Measurements from ENCODE around the gene AEN. TPM values are rescaled to one million over a fixed set of nuclear protein-coding genes. Genes with fewer than 3 reads are reported as not detected.

The AEN gene
- total RNA-seq, 2 experiments from 2014 or later: 32.7 to 33.5 TPM

DNA sequence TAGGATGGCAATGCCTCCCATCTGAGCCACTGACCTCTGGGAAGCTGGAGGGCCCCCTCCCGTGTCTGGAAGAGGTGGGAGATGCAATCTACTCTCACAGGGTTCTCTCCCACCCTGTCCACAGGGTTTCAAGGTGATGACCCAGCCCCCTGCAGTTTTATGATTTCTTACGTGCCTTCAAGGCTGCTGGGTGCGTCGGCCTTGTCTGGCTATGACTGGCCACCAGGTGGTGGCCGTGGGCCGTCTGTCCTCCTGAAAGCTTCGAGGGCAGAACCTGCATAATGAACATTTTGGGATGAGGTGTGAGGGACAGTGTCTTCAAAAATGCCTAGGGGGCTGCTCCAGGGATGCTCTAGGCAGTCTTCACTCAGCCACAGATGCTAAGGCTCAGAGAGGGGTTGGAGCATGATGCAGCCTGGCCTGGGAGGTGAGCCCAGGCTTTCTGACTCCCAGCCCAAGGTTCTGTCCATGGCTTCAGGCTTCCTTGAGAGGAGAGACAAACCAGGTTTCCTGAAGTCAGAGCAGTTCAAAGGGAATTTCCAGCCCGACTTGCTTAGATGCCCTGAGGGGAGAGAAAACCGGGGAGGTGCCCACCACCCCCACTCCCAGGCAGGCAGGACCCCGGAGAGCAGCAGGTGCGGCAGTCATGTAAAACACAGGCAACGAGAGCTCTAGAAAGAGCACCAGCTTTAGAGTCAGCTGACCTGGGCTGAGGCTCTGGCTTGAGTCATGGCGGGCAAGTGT is 36.4 kb downstream of the AEN start:
- DNase-seq: no peak
- POLR2A ChIA-PET: interaction anchor here (0.7 kb wide), 1 partner anchor 33 kb away, joined by 3 read pairs; no protein-coding TSS in a partner anchor
- no peaks in the 10 kb centered on the region for H3K9me3 Mint-ChIP-seq
- CTCF ChIA-PET: interaction anchor here (1.3 kb wide), 1 partner anchor 33 kb away, joined by 4 read pairs; no protein-coding TSS in a partner anchor
- no peak overlapping the region for H3K27ac Mint-ChIP-seq
- peaks cover 27% of the 10 kb centered on the region for H3K36me3 Mint-ChIP-seq (ENCODE audit: low read depth)
- no peak overlapping the region for H3K4me3 Mint-ChIP-seq
- H3K27me3 Mint-ChIP-seq: no peaks in the 10 kb centered on the region
- H3K4me1 Mint-ChIP-seq: peaks cover 17% of the 10 kb centered on the region

DNA sequence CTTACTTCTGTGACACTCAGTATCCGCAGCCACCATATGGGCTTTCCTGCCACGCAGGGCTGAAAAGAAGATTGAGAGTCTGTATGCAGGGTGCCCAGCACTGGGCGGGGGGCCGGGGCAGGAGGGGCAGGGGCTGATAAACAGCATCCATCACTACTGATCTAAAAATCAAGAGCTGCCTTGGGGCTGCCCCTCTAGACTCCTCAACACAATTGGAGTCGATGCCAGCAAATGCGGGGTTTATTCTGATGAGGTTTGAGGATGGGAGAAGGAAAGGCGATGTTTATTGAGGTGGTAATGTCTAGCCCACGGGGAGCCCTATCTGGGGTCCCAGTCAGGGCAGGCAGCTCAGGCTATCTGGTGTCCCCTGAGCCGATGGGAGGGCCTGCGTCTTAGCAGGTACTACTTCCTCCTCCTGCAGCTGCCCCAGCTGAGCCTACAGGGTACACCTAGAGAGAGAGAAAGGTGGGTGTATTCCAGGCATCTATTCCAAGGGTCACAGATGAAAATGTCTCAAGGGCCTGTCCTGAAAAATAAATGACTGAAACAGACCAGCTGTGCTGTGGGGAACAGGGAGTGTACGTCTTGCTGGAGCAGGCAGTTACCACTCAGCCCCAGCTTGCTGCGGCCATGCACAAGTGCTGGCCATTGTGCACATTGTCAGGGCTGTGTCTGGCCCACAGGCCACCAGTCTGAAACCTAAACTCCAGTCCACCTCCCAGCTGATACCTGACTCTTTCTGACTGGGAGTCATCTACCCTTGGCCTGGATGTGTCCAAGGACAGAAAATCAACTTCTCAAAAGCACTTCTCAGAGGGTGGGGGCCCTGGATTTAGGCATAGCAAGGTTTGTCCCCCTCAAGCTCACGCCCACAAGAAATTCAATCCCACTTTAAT is 37.2 kb downstream of the AEN start:
- CTCF ChIA-PET: interaction anchor here (0.8 to 1.3 kb wide), 2 partner anchors 34 kb away, joined by 3 to 4 read pairs; no protein-coding TSS in a partner anchor

DNA sequence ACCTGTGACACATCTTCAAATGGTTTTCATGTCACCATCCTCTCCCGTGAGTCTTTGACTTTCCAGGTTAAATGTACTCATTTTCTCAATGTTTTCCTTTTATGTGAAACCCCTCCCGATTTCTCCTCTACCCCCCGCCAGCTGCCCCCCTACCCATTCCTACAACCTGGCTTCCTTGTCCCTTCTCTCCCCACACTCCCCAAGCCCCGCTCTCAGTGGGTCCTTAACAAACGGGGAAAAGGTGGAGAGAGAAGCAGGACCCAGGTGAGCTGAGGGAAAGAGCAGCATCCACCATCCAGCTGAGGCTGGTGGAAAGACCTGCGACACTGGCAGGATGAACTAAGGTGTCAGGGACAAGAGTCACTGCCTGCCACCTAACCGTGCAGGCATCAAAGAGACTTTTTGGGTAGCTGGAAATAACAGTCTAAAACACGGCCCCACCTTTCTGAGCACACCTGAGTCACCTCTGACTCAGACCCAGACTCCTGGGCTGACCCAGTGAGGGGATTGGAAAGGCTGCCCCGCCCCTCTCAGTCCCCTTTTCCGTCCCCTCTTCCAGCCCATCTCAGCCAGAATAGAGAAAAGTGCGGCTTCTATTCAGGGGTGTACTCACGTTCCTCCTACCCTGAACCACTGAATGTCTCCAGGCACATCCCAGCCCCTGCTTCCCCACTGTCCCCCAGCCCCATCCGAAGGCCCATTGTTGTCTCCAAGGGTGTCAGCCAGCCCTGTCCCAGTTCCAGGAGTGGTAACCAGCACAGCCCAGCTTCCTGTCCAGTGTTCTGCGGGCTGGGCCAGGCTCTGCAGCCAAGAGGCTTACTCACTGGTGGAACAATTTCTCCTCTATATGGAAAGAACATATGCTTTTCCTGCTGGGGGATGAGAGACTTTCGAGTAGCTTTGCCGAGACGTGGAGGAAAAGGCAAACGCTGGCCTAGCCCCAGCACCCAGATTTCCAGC is 38.1 kb downstream of the AEN start:
- H3K9me3 Mint-ChIP-seq: no peaks in the 10 kb centered on the region
- ChIA-PET POLR2A (interaction anchor here (1.6 kb wide), 1 partner anchor 35 kb away, joined by 5 read pairs; no protein-coding TSS in a partner anchor), CTCF (interaction anchor here (0.8 kb wide), 1 partner anchor 35 kb away, joined by 3 read pairs; no protein-coding TSS in a partner anchor)
- H3K27ac Mint-ChIP-seq: no peak overlapping the region
- peaks cover 18% of the 10 kb centered on the region for H3K36me3 Mint-ChIP-seq (ENCODE audit: low read depth)
- H3K4me1 Mint-ChIP-seq: peaks cover 9% of the 10 kb centered on the region
- DNase-seq: no peak
- H3K4me3 Mint-ChIP-seq: no peak overlapping the region
- H3K27me3 Mint-ChIP-seq: no peaks in the 10 kb centered on the region

More for the DNA sequence above, 37.2 kb downstream of the AEN start:
- POLR2A ChIA-PET: interaction anchor here (1.6 kb wide), 1 partner anchor 34 kb away, joined by 5 read pairs; no protein-coding TSS in a partner anchor
- peaks cover 18% of the 10 kb centered on the region for H3K36me3 Mint-ChIP-seq (ENCODE audit: low read depth)
- H3K4me3 Mint-ChIP-seq: no peak overlapping the region
- no peaks in the 10 kb centered on the region for H3K9me3 Mint-ChIP-seq
- H3K27ac Mint-ChIP-seq: no peak overlapping the region
- no peaks in the 10 kb centered on the region for H3K27me3 Mint-ChIP-seq
- H3K4me1 Mint-ChIP-seq: peaks cover 9% of the 10 kb centered on the region
- no peak for DNase-seq

DNA sequence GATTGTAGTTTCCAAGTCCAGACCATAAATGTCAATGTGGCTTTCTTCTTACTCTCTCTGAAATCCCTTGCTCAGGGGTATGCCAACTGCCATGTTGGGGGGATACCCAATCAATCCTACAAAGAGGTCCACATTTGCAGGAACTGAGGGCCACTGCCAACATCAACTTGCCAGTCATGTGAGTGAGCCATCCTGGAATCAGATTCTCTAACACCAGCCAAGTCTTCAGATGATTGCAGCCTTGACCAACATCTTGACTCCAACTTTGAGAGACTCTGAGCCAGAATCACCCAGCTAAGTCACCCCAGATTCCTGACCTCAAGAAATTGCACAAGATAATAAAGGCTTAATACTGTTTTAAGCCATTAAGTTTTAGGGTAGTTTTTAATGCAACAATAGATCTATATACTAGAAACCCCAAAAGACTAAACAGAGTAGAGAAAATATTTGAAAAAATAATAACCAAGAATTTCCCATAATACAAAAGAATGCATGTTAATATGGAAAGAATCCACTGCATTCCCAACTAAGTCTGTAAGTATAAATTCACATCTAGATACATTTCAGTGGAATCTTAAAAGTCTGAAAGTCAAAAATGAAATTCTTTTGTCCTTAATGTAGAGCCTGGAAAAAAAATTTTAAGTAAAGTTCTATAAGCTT is 40.0 kb downstream of the AEN start:
- H3K27me3 Mint-ChIP-seq: no peaks in the 10 kb centered on the region
- H3K27ac Mint-ChIP-seq: no peak overlapping the region
- peaks cover 6% of the 10 kb centered on the region for H3K36me3 Mint-ChIP-seq (ENCODE audit: low read depth)
- POLR2A ChIA-PET: interaction anchor here (1.1 to 2.2 kb wide), 2 partner anchors 35 to 37 kb away, joined by 3 to 10 read pairs; no protein-coding TSS in a partner anchor
- no peaks in the 10 kb centered on the region for H3K9me3 Mint-ChIP-seq
- CTCF ChIA-PET: interaction anchor here (1.0 to 1.4 kb wide), 3 partner anchors 9 to 36 kb away, joined by 3 to 6 read pairs (median 5); partner anchors contain the start of gene ISG20
- no peak overlapping the region for H3K4me3 Mint-ChIP-seq
- no peaks in the 10 kb centered on the region for H3K4me1 Mint-ChIP-seq
- DNase-seq: no peak

DNA sequence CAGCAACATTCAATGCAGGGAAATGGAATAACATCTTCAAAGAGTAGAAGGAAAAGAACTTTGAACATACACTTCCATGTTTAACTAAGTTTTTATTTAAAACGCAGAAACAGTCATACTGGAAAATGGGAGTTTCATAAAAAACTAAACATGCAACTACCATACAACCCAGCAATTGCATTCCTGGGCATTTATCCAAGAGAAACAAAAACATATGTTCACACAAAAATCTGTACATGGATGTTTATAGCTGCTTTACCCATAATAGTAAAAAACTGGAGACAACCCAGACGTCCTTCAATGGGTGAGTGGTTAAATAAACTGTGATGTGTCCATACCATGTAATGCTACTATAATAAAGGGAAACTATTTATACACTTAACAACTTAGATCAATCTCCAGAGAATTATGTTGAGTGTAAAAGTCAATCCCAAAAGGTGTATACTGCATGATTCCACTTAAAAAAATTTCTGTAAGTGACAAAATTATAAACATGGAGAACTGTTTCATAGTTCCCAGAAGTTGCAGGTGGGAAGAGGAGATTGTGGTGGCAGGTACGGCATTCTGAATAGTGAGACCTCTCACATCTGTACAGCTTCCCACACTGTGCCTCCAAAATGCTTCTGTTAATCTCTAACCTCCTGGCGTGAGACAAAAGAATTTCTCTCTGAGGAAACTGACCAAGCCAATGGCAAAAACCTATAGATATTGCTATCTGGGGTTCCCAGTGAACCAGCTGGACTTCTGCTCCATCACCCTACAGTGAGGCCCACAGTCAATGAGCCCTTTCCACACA is 40.8 kb downstream of the AEN start:
- CTCF ChIA-PET: no interaction called here
- H3K4me3 Mint-ChIP-seq: no peak overlapping the region
- no peaks in the 10 kb centered on the region for H3K9me3 Mint-ChIP-seq
- peaks cover 6% of the 10 kb centered on the region for H3K36me3 Mint-ChIP-seq (ENCODE audit: low read depth)
- no peaks in the 10 kb centered on the region for H3K27me3 Mint-ChIP-seq
- H3K27ac Mint-ChIP-seq: no peak overlapping the region
- H3K4me1 Mint-ChIP-seq: no peaks in the 10 kb centered on the region
- POLR2A ChIA-PET: interaction anchor here (1.1 to 2.2 kb wide), 2 partner anchors 36 to 38 kb away, joined by 3 to 10 read pairs; no protein-coding TSS in a partner anchor
- DNase-seq: no peak

DNA sequence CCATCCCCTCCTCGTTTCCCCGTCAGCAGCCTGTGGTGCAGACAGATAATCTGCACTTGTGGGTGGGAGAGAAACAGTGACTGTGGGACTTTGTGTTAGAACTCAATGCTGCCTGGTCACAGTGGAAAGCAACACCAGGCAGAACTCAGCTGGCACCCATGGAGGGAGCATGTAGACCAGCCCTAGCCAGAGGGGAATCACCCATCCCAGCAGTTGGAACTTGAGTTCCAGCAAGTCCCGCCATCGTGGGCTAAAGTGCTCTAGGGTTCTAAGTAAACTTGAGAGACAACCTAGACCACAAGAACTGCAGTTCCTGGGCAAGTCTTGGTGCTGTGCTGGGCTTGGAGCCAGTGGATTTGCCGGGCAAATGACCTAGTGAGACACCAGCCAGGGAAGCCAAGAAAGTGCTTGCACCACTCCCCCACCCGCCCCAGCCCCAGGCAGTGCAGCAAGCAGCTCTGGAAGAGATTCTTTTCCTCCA is 42.0 kb downstream of the AEN start:
- ChIA-PET CTCF (interaction anchor here (1.9 to 2.8 kb wide), 3 partner anchors 8 to 145 kb away, joined by 5 to 22 read pairs (median 7); no protein-coding TSS in a partner anchor), POLR2A (interaction anchor here (1.0 to 1.1 kb wide), 2 partner anchors 39 to 185 kb away, joined by 3 to 5 read pairs; no protein-coding TSS in a partner anchor)
- Mint-ChIP-seq H3K36me3 (ENCODE audit: low read depth) (peaks cover 3% of the 10 kb centered on the region), H3K9me3 (no peaks in the 10 kb centered on the region), H3K4me1 (no peaks in the 10 kb centered on the region), H3K27me3 (peaks cover 6% of the 10 kb centered on the region), H3K27ac (no peak overlapping the region), H3K4me3 (no peak overlapping the region)
- peak; percentile 14 for DNase-seq

DNA sequence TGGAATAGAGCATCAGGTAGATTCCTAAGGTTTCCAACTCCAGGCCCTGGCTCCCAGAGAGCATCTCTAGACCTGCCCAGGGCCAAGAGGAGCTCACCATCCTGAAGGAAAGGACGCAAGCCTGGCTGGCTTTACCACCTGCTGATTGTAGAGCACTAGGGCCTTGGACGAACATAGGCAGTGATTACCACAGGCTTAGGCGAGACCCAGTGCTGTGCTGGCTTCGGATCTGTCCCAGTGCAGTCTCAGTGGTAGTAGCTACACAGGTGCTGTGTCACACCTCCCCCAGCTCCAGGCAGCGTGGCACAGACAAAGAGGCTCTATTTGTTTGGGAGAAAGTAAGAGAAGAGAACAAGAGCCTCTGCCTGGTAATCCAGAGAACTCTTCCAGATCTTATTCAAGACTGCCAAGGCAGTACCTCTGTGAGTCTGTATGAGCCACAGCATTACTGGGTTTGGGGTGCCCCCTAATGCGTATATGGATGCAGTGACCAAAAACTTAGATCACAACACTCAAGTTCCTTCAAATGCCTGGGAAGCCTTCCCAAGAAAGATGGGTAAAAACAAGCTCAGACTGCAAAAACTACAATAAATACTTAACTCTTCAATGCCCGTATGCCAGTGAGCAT is 43.1 kb downstream of the AEN start:
- peak; percentile 53 for DNase-seq
- Mint-ChIP-seq H3K4me3 (no peak overlapping the region), H3K4me1 (no peaks in the 10 kb centered on the region), H3K36me3 (ENCODE audit: low read depth) (peaks cover 5% of the 10 kb centered on the region), H3K27me3 (peaks cover 14% of the 10 kb centered on the region), H3K9me3 (no peaks in the 10 kb centered on the region), H3K27ac (no peak overlapping the region)
- ChIA-PET CTCF (interaction anchor here (1.2 to 2.8 kb wide), 6 partner anchors 9 to 146 kb away, joined by 3 to 22 read pairs (median 5); no protein-coding TSS in a partner anchor), POLR2A (interaction anchor here (1.0 to 1.7 kb wide), 4 partner anchors 8 to 186 kb away, joined by 3 to 5 read pairs (median 4); partner anchors contain the start of gene ISG20)

DNA sequence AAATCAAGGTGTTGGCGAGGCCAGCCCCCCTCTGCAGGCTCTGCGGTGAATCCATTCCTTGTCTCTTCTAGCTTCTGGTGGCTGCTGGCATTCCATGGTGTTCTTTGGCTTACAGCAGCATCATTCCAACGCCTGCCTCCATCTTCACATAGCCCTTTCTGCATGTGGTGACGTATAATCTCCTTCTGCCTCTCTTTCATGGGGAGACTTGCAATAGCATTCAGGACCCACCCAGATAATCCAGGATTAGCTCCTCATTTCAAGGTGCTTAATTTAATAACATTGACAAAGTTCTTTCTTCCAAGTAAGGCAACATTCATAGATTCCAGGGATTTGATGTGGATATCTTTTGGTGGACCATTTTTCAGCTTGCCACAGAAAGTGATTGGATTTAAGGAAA is 53.5 kb downstream of the AEN start:
- ChIA-PET CTCF (no interaction called here), POLR2A (no interaction called here)
- H3K27me3 Mint-ChIP-seq: peaks cover 51% of the 10 kb centered on the region
- no peak for DNase-seq
- H3K36me3 Mint-ChIP-seq (ENCODE audit: low read depth): no peaks in the 10 kb centered on the region
- no peak overlapping the region for H3K27ac Mint-ChIP-seq
- H3K9me3 Mint-ChIP-seq: no peaks in the 10 kb centered on the region
- no peak overlapping the region for H3K4me3 Mint-ChIP-seq
- H3K4me1 Mint-ChIP-seq: no peaks in the 10 kb centered on the region

DNA sequence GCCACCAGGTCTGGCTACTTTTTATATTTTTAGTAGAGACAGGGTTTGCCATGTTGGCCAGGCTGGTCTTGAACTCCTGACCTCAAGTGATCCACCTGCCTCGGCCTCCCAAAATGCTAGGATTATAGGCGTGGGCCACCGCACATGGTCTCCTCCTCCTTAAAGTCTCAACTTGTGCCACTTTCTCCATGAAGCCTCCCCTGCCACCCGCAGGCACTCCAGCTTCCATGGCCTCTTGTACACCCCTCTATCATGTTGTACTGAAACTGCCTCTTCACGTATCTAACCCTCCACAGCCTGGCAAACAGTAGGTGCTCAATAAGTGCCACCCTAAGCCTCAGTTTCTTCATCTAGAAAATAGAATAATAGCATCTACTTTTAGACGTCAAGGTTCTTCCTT is 57.6 kb downstream of the AEN start:
- Mint-ChIP-seq H3K27ac (no peak overlapping the region), H3K27me3 (peaks cover 26% of the 10 kb centered on the region), H3K4me1 (peaks cover 4% of the 10 kb centered on the region), H3K9me3 (no peaks in the 10 kb centered on the region), H3K36me3 (ENCODE audit: low read depth) (no peaks in the 10 kb centered on the region), H3K4me3 (no peak overlapping the region)
- ChIA-PET POLR2A (no interaction called here), CTCF (no interaction called here)
- no peak for DNase-seq

DNA sequence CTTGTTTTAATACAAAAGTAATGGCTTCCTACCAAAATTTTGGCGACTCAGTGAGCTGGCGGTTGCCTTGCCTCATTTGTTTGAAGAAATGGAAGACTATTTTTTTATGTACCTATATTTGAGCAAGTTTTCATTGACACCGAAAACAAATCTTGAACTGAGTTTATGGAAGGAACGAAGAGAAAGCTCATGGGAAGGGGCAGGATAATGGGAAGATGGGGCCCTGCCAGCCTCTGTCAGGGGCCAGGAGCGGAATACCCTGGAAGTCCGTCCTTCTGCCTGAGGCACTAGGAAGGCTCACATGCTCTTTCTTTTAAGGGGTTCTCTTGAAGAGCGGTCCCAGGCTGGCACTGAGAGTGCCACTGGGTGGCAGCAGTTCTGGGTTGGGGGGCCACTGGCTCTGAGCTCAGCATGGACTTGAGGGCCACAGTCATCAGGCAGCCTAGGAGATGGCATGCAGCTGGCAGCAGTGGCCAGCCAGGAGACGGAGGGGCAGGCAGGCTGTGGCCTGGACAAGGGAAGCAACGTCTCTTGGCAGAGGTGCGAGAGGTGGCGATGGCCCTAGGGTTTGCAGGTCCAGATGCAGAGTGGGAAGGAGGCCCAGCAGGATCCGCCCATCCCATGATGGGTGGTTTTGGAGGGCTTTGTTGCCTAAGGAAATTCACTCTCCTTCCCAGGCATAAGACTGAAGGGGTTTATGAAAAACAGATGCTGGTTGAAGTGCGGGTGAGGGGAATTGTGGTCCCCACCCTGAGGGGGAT is 59.3 kb downstream of the AEN start:
- H3K4me3 Mint-ChIP-seq: no peak overlapping the region
- no peaks in the 10 kb centered on the region for H3K9me3 Mint-ChIP-seq
- H3K27me3 Mint-ChIP-seq: peaks cover 14% of the 10 kb centered on the region
- ChIA-PET POLR2A (no interaction called here), CTCF (no interaction called here)
- no peak for DNase-seq
- no peak overlapping the region for H3K27ac Mint-ChIP-seq
- peaks cover 4% of the 10 kb centered on the region for H3K4me1 Mint-ChIP-seq
- no peaks in the 10 kb centered on the region for H3K36me3 Mint-ChIP-seq (ENCODE audit: low read depth)

Measured in activated CD4-positive, alpha-beta memory T cell treated with anti-CD3 and anti-CD28 coated beads, Interleukin-2, amount 10 ng/mL, durations not matched to agents 7 days and 5 days (primary cell).